Measurements from ENCODE around the gene DUSP6. TPM values are rescaled to one million over a fixed set of nuclear protein-coding genes. Genes with fewer than 3 reads are reported as not detected.

Gene DUSP6
- total and polyA plus RNA-seq, 10 of the 15 experiments (the other 5 are each of a cell fraction or from before 2014, with no cell fraction given): 0.02 to 0.69 (median 0.07) TPM; not detected in 1

DNA sequence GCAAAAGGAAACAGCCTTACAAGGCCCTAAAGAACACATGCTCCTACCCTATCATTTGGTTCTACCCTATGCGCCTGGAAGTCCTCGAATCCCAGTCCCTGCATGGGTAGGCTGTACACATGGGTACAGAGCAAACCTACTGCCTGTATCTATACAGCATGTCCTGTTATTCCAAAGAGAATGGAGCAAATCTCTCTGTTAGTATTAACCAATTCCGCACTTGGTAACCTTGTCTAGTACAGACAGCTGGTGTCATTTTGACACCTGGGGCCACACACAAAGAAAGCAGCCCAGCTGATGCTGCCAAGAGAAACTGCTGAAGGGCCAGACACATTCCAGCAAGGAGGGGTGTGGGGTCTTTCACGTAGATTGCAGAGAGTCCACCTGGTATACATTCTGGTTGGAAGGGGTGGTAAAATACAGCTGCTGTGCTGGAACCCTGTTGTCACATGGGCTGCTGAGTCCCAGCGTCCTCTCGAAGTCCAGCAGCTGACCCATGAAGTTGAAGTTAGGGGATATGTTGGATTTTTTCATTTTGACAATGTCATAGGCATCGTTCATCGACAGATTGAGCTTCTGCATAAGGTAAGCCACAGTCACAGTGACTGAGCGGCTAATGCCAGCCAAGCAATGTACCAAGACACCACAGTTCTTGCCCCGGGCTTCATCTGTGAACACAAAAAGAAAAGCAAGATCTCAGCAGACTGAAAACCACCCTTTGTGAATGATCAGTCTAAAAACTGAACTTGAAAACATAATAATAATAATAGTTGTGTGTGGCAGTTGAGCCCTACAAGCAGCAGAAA, 3.2 kb downstream of the DUSP6 start:
- Histone ChIP-seq H3K27ac (ENCODE audit: control insufficient read depth, insufficient read depth) (no peak overlapping the region), H3K4me1 (ENCODE audit: control insufficient read depth, insufficient read depth, low read length) (peaks cover 18% of the 10 kb centered on the region), H3K9ac (ENCODE audit: control insufficient read depth, insufficient read depth, low read length) (no peak overlapping the region), H3K9me3 (replicated peaks; ENCODE audit: control insufficient read depth, insufficient read depth, low read length) (no peaks in the 10 kb centered on the region; the same call in 2 of the 3 replicates), H3K36me3 (ENCODE audit: control insufficient read depth in 2 of 2, insufficient read depth in 2 of 2, low read length in 1 of 2) (no peaks in the 10 kb centered on the region), H3K4me3 (no peak overlapping the region), H2AFZ (ENCODE audit: control insufficient read depth, low read depth, low read length) (no peak overlapping the region), H3K27me3 (replicated peaks in 1 of 2; ENCODE audit: control insufficient read depth in 2 of 2, insufficient read depth in 2 of 2, low read length in 1 of 2) (peaks cover 17 to 40% of the 10 kb centered on the region in 2 experiments), H3K4me2 (ENCODE audit: control insufficient read depth, insufficient read depth) (no peak overlapping the region), H3K79me2 (ENCODE audit: control insufficient read depth, insufficient read depth, low read length) (no peaks in the 10 kb centered on the region), H4K20me1 (ENCODE audit: control insufficient read depth, insufficient read depth) (no peaks in the 10 kb centered on the region; the same call in 1 of the 2 replicates)
- ChIA-PET RAD21 (ENCODE audit: unreplicated experiment) (no interaction called here), CTCF (no interaction called here), POLR2A (no interaction called here), SMC1A (ENCODE audit: uncharacterized antibody, unreplicated experiment) (interaction anchor here (0.5 to 0.6 kb wide), 2 partner anchors 18 to 328 kb away, joined by 3 read pairs; no protein-coding TSS in a partner anchor)
- 50% methylated on average over 10 of the region's 10 CpGs for WGBS (ENCODE audit: insufficient coverage, insufficient replicate concordance, low lambda C conversion rate, missing lambda C conversion rate)
- in situ Hi-C loops (cut with MboI): no loop called here
- FAIRE-seq (no peak), DNase-seq (ENCODE audit: low read depth, low spot score) (no peak), ATAC-seq (no peak)
- intact Hi-C loops (cut with micrococcal nuclease; ENCODE audit: unreplicated experiment): no loop called here
- BruUV-seq (replicated peaks): no TSS peak
- TF ChIP-seq, protein P1, sequence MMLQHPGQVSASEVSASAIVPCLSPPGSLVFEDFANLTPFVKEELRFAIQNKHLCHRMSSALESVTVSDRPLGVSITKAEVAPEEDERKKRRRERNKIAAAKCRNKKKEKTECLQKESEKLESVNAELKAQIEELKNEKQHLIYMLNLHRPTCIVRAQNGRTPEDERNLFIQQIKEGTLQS (IDR thresholded peaks at IDR 0.05; ENCODE audit: borderline replicate concordance, extremely low read depth, low read depth, low read length): no peak
- TF ChIP-seq SMAD1 (IDR thresholded peaks at IDR 0.05; ENCODE audit: low read depth, partially characterized antibody) (no peak), RBBP5 (conservative IDR thresholded peaks at IDR 0.05) (no peak), YBX1 (IDR thresholded peaks at IDR 0.05) (no peak), IKZF1 (conservative IDR thresholded peaks at IDR 0.05) (no peak), BCL11A (IDR thresholded peaks at IDR 0.05; ENCODE audit: low read depth, low read length) (no peak), STAT3 (IDR thresholded peaks at IDR 0.05; ENCODE audit: low read depth, low read length) (no peak)
- TF ChIP-seq, protein P2, sequence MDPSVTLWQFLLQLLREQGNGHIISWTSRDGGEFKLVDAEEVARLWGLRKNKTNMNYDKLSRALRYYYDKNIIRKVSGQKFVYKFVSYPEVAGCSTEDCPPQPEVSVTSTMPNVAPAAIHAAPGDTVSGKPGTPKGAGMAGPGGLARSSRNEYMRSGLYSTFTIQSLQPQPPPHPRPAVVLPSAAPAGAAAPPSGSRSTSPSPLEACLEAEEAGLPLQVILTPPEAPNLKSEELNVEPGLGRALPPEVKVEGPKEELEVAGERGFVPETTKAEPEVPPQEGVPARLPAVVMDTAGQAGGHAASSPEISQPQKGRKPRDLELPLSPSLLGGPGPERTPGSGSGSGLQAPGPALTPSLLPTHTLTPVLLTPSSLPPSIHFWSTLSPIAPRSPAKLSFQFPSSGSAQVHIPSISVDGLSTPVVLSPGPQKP (IDR thresholded peaks at IDR 0.05; ENCODE audit: low read depth, low read length): no peak
- TF ChIP-seq, protein P3, sequence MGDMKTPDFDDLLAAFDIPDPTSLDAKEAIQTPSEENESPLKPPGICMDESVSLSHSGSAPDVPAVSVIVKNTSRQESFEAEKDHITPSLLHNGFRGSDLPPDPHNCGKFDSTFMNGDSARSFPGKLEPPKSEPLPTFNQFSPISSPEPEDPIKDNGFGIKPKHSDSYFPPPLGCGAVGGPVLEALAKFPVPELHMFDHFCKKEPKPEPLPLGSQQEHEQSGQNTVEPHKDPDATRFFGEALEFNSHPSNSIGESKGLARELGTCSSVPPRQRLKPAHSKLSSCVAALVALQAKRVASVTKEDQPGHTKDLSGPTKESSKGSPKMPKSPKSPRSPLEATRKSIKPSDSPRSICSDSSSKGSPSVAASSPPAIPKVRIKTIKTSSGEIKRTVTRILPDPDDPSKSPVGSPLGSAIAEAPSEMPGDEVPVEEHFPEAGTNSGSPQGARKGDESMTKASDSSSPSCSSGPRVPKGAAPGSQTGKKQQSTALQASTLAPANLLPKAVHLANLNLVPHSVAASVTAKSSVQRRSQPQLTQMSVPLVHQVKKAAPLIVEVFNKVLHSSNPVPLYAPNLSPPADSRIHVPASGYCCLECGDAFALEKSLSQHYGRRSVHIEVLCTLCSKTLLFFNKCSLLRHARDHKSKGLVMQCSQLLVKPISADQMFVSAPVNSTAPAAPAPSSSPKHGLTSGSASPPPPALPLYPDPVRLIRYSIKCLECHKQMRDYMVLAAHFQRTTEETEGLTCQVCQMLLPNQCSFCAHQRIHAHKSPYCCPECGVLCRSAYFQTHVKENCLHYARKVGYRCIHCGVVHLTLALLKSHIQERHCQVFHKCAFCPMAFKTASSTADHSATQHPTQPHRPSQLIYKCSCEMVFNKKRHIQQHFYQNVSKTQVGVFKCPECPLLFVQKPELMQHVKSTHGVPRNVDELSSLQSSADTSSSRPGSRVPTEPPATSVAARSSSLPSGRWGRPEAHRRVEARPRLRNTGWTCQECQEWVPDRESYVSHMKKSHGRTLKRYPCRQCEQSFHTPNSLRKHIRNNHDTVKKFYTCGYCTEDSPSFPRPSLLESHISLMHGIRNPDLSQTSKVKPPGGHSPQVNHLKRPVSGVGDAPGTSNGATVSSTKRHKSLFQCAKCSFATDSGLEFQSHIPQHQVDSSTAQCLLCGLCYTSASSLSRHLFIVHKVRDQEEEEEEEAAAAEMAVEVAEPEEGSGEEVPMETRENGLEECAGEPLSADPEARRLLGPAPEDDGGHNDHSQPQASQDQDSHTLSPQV (IDR thresholded peaks at IDR 0.05): no peak
